Left colon (tissue), 2 donors: ENCODE results near the gene MPP4. TPM values are rescaled to one million over a fixed set of nuclear protein-coding genes. Genes with fewer than 3 reads are reported as not detected.
"Not testable (repeated sequence)": the region's sequence is repeated elsewhere in the genome, so short reads cannot be mapped to it uniquely, and the experiment has no call there.

ENCODE experiments used
- ATAC-seq: fragments of 200-7000 bp; cut with Tn5 transposase; one replicate; pipeline ENCODE4 v1.9.1; 2020; ENCODE audit warnings: mild to moderate bottlenecking, moderate library complexity
- DNase-seq, 2 donors: peaks; one replicate each; pipeline ENCODE4 v3.0.0-alpha.2; 2020
- intact Hi-C, 2 donors: fragments of 100-400 bp; cut with DNase I in 1 of 2; cut with micrococcal nuclease in 1 of 2; formaldehyde crosslinking; loops; one replicate each; pipeline versions ENCODE4 v1.11.2 to v1.14.0; 2022; cut with DNase I, micrococcal nuclease
- total RNA-seq, 2 donors: library from RNA; stranded (reverse); fragmentation: NEBNext Ultra II Directional; extraction: Animal tissue kit (Norgen Biotek cat#: 25700); gene quantifications; one replicate each; pipeline ENCODE4 v1.2.1, GENCODE V29; 2021
- donor health status: DM: no; HTN: no; CAD: no.
- donor health status: DM: yes; HTN: yes; CAD: no.

The MPP4 gene
- total RNA-seq, 2 donors from 2014 or later = not detected

GRCh38 chr2:201674794-201675193 lies 23.6 kb downstream of the MPP4 start:
- intact Hi-C loops = no loop called here
- no peak for DNase-seq
- ATAC-seq = no peak

DNA sequence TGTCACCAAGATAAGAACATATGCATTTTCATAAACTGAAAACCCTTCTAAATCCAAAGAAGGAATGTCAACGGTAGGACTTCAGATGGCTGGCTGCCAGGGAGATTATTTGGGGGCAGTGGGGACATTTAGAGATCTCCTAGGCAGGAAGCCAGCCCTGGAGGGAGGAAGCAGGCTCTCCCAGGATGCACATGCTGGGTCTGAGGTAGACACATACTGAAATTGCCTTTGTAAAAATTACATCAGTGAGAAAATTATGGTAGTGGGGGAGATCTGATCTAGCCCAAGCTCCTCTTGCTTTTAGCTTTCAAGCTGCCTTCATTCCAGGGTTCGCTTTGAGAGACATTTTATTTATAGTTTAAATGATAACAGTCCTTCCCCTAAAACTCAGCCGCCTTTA lies 24.1 kb downstream of the MPP4 start:
- ATAC-seq = no peak
- DNase-seq = no peak
- intact Hi-C loops = no loop called here

DNA sequence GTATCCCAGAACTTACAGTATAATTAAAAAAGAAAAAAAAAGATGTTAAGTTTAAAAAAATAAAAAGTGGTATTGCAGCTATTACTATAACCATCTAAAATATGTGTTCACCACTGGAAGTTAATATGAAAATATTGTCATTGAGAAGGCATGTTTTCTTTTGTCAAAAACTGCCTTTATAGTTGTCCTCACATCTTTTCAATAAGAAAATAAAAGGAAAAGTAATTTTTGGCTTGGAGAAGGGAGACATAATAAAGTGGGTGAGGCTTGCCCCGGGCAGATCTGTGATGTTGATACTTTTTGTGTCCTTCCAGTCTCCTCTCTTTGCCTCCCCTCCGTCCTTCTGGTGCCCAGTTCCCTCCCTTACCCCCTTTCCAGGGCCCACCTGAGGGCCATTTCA lies 24.9 kb downstream of the MPP4 start:
- intact Hi-C loops = no loop called here
- DNase-seq (no peak), ATAC-seq (no peak)

DNA sequence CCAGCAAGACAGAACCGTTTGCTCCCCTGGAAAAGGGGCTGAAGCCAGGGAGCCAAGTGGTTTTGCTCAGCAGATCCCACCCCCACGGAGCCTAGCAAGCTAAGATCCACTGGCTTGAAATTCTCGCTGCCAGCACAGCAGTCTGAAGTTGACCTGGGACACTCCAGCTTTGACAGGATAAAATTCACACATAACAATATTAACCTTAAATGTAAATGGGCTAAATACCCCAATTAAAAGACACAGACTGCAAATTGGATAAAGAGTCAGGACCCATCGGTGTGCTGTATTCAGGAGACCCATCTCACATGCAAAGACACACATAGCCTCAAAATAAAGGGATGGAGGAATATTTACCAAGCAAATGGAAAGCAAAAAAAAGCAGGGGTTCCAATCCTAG lies 27.2 kb downstream of the MPP4 start:
- ATAC-seq, DNase-seq, intact Hi-C loops: not testable (repeated sequence)

GRCh38 chr2:201669865-201670264 lies 28.6 kb downstream of the MPP4 start:
- DNase-seq (no peak), ATAC-seq (no peak)
- intact Hi-C loops = no loop called here

DNA sequence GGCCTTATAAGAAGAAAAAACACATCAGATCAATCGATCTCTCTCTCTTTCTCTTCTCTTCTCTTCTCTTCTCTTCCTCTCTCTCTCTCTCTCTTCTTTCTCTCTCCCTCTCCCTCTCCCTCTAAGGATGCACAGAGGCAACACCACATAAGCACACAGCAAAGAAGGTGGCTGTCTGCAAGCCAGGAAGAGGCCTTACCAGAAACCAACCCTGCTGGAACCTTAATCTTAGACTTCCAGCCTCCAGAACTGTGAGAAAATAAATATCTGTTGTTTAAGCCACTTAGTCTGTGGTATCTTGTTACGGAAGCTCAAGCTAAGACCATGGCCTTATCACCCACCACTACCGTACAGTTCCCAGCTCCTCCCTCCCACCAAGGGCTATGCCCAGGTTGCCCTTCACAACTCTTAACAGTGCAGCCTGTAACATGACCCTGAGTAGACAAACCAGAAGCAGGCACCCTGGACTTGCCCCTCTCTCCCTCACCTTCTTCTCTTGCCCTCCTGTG lies 30.0 kb downstream of the MPP4 start:
- DNase-seq (no peak), ATAC-seq (no peak)
- intact Hi-C loops = no loop called here

DNA sequence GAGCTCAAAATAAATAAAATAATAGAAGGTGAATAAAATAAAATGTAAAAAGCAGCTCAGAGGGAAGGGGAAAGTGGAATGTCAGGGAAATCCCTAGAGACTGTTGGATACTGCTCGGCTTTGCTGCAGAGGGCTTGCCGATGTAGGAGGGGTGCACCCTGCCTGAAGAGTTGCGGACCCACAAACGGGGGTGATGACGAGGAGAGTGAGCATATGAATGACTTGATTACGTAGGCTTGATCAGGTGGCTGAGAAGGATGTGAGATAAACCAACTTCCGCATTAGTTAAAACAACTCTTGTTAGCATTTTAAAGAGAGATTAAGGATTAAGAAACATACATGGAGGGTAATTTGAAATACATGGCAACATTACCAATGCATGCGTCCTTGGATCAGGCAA lies 34.1 kb downstream of the MPP4 start:
- intact Hi-C loops = no loop called here
- no peak for DNase-seq

GRCh38 chr2:201661366-201661765 lies 37.1 kb downstream of the MPP4 start:
- ATAC-seq = no peak
- intact Hi-C loops = no loop called here

More for the DNA sequence above, 34.1 kb downstream of the MPP4 start:
- ATAC-seq = no peak

GRCh38 chr2:201660293-201660895 lies 38.0 kb downstream of the MPP4 start:
- no peak for ATAC-seq
- DNase-seq = no peak
- intact Hi-C loops = no loop called here

More at GRCh38 chr2:201661366-201661765, 37.1 kb downstream of the MPP4 start:
- DNase-seq = no peak

GRCh38 chr2:201656740-201657139 lies 41.7 kb downstream of the MPP4 start:
- intact Hi-C loops = no loop called here
- no peak for DNase-seq
- ATAC-seq = no peak

- no peak for ATAC-seq
- no peak for DNase-seq
- intact Hi-C loops = no loop called here
These were observed 42.3 kb downstream of the MPP4 start for GRCh38 chr2:201656102-201656501.

DNA sequence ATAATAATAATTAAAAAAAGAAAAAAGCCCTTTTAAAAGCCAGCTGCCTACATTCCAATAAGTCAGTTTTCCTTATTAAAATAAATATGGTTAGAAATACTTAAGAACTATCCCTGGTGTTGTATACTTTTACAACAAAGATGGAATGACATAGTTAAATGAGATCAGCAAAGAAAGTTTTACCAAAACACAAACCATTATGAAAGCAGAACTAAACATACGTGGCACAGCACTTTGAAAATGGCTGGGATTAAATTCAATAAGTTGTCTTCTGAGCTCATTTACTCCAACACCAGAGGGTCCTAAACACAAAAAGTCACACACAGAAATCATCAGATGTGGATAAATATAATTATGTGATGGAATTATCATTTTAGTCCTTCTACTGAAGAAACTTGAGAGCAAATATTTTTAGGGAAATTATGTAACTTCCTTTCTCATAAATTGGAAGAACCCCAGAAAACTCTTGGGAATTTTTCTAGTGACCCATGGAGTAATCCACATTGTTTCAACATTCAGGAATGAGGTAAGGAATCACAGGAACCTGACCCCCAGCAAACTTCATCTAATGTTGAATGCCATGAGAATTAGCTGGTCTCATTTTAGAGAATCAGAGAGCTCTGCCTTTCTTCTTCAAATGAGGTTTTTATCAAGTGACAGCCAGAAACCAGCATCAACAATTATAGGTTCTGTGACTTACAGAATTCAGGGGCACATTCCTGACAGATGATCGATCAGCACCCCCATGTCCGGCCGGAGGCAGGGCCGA lies 43.6 kb downstream of the MPP4 start:
- intact Hi-C loops = no loop called here
- ATAC-seq (no peak), DNase-seq (no peak)

GRCh38 chr2:201653221-201653620 lies 45.2 kb downstream of the MPP4 start:
- intact Hi-C loops = no loop called here
- DNase-seq (no peak), ATAC-seq (no peak)

DNA sequence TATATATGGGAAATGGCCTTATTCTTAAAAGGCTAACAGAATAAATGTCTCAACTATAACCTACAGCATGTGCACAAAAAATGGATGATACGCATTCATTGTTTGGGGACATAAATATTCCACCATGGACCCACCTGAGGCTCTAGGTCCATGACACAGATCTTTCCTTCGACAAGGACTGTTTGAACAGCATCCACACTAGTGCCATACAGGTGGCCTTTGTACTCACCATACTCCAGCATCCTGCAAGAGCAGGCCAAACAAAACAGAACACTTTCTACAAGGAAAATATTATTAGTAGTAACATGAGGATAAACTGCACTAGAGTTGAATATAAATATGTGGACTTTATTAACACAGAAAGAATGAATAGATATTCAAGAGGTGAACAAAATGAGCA lies 49.0 kb downstream of the MPP4 start:
- DNase-seq (no peak), ATAC-seq (no peak)
- intact Hi-C loops = no loop called here

DNA sequence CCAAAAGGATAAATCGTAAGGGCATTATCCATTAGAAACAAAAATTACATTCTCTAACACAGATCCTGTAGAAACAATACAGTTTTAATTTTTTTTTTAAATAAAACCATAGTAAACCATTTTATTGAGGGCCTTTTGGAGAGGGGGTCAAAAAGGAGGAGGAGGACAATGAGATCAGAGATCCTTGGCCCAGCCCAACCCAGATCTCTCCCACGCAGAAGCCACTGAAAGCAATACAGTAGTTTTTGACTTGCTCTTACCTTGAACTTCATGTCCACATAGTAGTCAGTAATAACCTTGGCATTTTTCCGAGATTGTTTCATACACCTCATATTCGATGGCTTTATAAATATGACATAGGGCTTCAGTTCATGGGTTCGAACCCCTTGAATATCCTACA lies 51.0 kb downstream of the MPP4 start:
- intact Hi-C loops = no loop called here
- DNase-seq = no peak
- no peak for ATAC-seq

- DNase-seq = no peak
- intact Hi-C loops = no loop called here
- no peak for ATAC-seq
These were observed 54.4 kb downstream of the MPP4 start for GRCh38 chr2:201644001-201644400.

- DNase-seq (peak in 1 of 2 donors; percentile 61), ATAC-seq (peak; percentile 66)
- intact Hi-C loops = no loop called here
These were observed 55.1 kb downstream of the MPP4 start, which contains the start of gene TMEM237 for GRCh38 chr2:201643216-201643890. TMEM237 (minus strand) TSS chr2:201643503; CDS start chr2:201643400, 103 bp downstream.

GRCh38 chr2:201642579-201643215 lies 55.7 kb downstream of the MPP4 start:
- intact Hi-C loops = no loop called here
- DNase-seq (peak; percentile 70 to 85), ATAC-seq (peak; percentile 98)

DNA sequence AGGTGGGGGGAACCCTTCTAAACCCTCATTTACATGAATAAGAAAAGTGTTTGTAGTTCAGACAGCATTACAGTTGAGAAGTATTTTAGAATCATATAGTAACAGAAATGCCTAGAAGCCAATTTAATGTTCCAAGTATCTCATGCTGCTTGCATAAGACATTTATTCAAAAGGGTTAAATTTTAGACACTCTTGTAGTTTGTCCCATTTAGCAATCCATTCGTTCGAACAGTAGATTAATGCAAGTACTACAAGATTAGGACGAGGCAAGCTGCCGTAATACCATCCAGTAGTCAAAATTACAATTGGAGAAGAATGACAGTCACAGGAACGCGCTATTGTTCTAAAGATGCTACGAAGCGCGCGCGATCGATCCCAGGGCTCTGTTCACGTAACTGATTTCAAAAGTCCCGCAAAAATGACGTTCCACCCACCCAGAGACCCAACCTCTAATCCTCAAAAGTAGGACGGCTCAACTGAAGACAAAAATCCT lies 56.3 kb downstream of the MPP4 start:
- DNase-seq (no peak), ATAC-seq (peak; percentile 64)
- intact Hi-C loops = no loop called here
